ENCODE data around the gene CDH13. TPM values are rescaled to one million over a fixed set of nuclear protein-coding genes. Genes with fewer than 3 reads are reported as not detected.

CDH13 gene
- total and polyA plus RNA-seq, 7 donors, result 6.1 to 30.7 (median 22.8) TPM

DNA sequence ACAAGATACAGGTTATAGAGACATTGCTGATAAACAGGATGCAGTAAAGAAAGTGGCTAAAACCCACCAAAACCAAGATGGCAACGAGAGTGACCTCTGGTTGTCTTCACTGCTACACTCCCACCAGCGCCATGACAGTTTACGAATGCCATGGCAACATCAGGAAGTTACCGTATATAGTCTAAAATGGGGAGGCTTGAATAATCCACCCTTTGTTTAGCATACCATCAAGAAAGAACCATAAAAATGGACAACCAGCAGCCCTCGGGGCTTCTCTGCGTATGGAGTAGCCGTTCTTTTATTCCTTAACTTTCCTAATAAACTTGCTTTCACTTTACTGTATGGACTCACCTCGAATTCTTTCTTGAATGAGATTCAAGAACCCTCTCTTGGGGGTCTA, 21.7 kb upstream of the CDH13 start:
- Histone ChIP-seq H3K27me3 (ENCODE audit: insufficient read depth in 3 of 3, low read length in 2 of 3) (no peaks in the 10 kb centered on the region), H3K27ac (no peak overlapping the region), H3K4me3 (no peak overlapping the region), H3K36me3 (ENCODE audit: insufficient read depth in 1 of 2, low read depth in 1 of 2) (no peaks in the 10 kb centered on the region), H3K9me3 (no peaks in the 10 kb centered on the region), H3K4me1 (peaks cover 8% of the 10 kb centered on the region)
- WGBS, 3 donors, result 90 to 95% (median 94%) methylated on average over 8 of the region's 8 CpGs
- ATAC-seq (no peak), DNase-seq (no peak)
- no peak for TF ChIP-seq CTCF (IDR thresholded peaks at IDR 0.05)
- intact Hi-C loops (cut with DNase I), result loop anchor here in 1 of 2 donors (10.0 kb wide), 1 partner anchor 460 kb away; no protein-coding TSS in a partner anchor

DNA sequence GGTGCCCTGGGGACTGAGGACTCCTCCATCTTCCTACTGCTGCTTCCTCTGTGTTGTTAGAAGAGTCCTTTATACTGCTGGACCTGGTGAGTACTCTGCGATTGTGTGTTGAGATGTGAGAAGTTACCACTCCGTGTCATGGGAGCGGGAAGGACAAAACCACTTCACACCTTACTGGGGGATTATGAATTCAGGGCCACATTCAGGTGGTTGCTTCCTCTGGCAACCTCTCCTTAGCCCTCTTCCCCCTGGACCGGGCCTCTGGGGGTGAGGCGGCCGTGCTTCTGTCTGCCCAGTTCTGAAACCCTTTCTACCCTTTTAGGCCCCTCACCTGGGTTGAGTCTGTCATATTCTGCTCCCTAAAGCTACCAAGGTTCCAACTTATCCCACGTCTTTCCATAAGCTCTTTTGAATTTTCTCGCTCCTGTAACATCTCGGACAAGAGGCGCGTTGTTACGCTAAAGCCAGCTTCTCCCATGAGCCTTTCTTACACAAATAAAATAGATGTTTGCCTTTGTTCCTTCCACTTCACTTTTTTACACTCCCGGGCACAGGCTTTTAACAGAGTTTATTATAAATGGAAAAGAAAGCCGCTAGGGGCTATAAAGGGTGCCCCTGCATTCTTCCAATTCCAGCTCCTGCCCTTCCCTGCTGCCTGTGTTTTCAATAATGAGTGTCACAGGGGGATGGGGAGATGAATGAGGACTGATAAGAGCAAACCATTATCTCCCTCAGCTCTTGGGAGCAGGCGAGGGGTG, 20.7 kb upstream of the CDH13 start:
- Histone ChIP-seq H3K36me3 (ENCODE audit: insufficient read depth in 1 of 2, low read depth in 1 of 2) (no peaks in the 10 kb centered on the region), H3K27me3 (ENCODE audit: insufficient read depth in 3 of 3, low read length in 2 of 3) (no peaks in the 10 kb centered on the region), H3K9me3 (no peaks in the 10 kb centered on the region), H3K4me1 (peaks cover 8% of the 10 kb centered on the region), H3K27ac (no peak overlapping the region), H3K4me3 (no peak overlapping the region)
- TF ChIP-seq CTCF (IDR thresholded peaks at IDR 0.05), result no peak
- no peak for DNase-seq
- 75 to 77% (median 75%) methylated on average over 15 of the region's 15 CpGs for WGBS, 3 donors
- ATAC-seq, result no peak
- intact Hi-C loops (cut with DNase I), result loop anchor here in 1 of 2 donors (10.0 kb wide), 1 partner anchor 459 kb away; no protein-coding TSS in a partner anchor

DNA sequence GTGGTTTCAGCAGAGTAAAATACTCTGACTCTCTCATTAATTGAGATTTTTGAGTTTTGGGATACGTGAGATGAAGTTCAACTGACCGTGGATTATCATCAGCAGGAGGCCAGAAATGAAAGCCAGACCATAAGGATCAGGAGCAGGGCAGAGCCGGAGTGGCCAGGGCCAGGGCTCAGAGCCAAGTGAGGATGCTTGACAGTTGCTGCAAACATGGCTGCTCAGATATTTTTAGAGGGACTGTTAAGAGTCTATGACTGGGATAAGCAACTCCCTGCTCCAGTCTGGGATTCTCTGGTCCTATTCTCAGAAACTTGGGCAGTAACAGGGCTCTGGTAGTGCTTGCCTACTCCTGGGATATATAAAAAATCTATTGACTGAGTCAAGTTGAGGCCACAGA, 17.6 kb upstream of the CDH13 start:
- Histone ChIP-seq H3K4me1 (peaks cover 2% of the 10 kb centered on the region), H3K9me3 (no peaks in the 10 kb centered on the region), H3K27ac (peak overlapping the region; percentile 60), H3K4me3 (no peak overlapping the region), H3K36me3 (ENCODE audit: insufficient read depth in 1 of 2, low read depth in 1 of 2) (no peaks in the 10 kb centered on the region), H3K27me3 (ENCODE audit: insufficient read depth in 3 of 3, low read length in 2 of 3) (no peaks in the 10 kb centered on the region)
- WGBS, 3 donors, result 8 to 29% (median 18%) methylated on average over 3 of the region's 3 CpGs
- ATAC-seq (peak; percentile 85 to 97 (median 94)), DNase-seq (peak; percentile 30 to 82)
- intact Hi-C loops (cut with DNase I), result loop anchor here in 1 of 2 donors (10.0 kb wide), 1 partner anchor 456 kb away; no protein-coding TSS in a partner anchor
- no peak for TF ChIP-seq CTCF (IDR thresholded peaks at IDR 0.05)

- no peak overlapping the region for H3K4me3 ChIP-seq
- intact Hi-C loops (cut with DNase I), result no loop called here
- WGBS, 3 donors, result 64 to 93% (median 68%) methylated on average over 3 of the region's 3 CpGs
- DNase-seq (no peak), ATAC-seq (no peak)
- H3K36me3 ChIP-seq (ENCODE audit: insufficient read depth in 1 of 2, low read depth in 1 of 2), result no peaks in the 10 kb centered on the region
- H3K27me3 ChIP-seq (ENCODE audit: insufficient read depth in 3 of 3, low read length in 2 of 3), result no peaks in the 10 kb centered on the region
- no peak for TF ChIP-seq CTCF (IDR thresholded peaks at IDR 0.05)
- no peaks in the 10 kb centered on the region for H3K9me3 ChIP-seq
- no peak overlapping the region for H3K27ac ChIP-seq
- H3K4me1 ChIP-seq, result no peaks in the 10 kb centered on the region
Observed at GRCh38 chr16:82612263-82612662, 14.5 kb upstream of the CDH13 start.

Data from psoas muscle (tissue), 8 donors.